C4-2B (cell line): ENCODE data around the gene SORCS2.

Experiments used
- ZFX ChIP-seq: fragments of 450-650 bp; IDR thresholded peaks from 2 replicates; pipeline ENCODE4 v1.6.1; 2017
- TF ChIP-seq, protein P1 (sequence below): fragments of 450-650 bp; conservative IDR thresholded peaks from 2 replicates; pipeline ENCODE4 v1.5.1; 2017; ENCODE audit warnings: mild to moderate bottlenecking

DNA sequence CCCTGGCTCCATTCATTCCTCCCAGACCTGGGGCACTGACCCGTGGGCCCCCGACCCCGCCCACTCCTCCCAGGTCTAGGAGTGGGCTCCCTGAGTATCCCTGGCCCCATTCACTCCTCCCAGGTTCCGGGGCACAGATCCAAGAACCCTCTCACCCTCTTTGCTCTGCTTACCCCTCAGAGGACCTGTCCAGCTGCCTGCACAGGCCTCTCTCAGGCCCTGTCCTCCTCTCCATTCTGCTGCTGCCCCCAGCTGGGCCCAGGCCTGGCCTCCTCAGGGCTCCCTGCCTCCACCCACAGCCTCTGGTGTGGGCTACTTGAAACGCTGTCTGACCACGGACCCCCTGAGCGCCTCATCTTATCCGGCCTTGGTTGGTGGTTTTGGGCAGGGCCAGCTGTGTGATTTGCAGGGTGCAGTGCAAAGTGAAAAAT, 460.1 kb downstream of the SORCS2 start:
- TF ChIP-seq, protein P1, sequence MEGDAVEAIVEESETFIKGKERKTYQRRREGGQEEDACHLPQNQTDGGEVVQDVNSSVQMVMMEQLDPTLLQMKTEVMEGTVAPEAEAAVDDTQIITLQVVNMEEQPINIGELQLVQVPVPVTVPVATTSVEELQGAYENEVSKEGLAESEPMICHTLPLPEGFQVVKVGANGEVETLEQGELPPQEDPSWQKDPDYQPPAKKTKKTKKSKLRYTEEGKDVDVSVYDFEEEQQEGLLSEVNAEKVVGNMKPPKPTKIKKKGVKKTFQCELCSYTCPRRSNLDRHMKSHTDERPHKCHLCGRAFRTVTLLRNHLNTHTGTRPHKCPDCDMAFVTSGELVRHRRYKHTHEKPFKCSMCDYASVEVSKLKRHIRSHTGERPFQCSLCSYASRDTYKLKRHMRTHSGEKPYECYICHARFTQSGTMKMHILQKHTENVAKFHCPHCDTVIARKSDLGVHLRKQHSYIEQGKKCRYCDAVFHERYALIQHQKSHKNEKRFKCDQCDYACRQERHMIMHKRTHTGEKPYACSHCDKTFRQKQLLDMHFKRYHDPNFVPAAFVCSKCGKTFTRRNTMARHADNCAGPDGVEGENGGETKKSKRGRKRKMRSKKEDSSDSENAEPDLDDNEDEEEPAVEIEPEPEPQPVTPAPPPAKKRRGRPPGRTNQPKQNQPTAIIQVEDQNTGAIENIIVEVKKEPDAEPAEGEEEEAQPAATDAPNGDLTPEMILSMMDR, result no peak
- no peak for TF ChIP-seq ZFX
